HG03460 (cell line): ENCODE results near the gene CAMKMT.

Source experiments
- ATAC-seq: cut with Tn5 transposase; IDR thresholded peaks from one replicate; pipeline ENCODE4 v1.9.1; 2021; ENCODE audit not compliant: unreplicated experiment

CAMKMT gene

GRCh38 chr2:44548221-44549098 lies 186.7 kb downstream of the CAMKMT start:
- ATAC-seq, result no peak

DNA sequence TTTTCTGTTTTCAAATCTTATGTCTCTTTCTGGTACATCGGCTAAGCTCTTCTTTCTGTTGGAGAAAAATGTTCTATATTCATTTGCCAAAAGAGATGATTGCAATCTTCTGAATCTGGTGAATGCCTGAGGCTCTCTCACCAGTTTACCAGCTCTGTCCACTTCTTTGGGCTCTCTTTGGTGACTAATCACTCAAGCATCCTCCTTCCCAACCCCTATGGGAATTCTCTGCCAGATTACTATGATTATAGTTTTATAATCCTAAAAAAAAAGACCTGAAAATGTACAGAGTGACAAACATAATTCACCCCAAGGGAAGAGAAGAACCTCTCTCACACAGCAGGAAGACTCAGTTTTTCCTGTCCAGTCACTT lies 187.3 kb downstream of the CAMKMT start:
- no peak for ATAC-seq

- no peak for ATAC-seq
Observed at GRCh38 chr2:44549856-44550255, 188.1 kb downstream of the CAMKMT start.

- ATAC-seq, result no peak
Observed at GRCh38 chr2:44550561-44550960, 188.8 kb downstream of the CAMKMT start.

- no peak for ATAC-seq
Observed at GRCh38 chr2:44551497-44551896, 189.8 kb downstream of the CAMKMT start.

- ATAC-seq, result no peak
Observed at GRCh38 chr2:44553456-44553855, 191.7 kb downstream of the CAMKMT start.

- no peak for ATAC-seq
Observed at GRCh38 chr2:44555700-44556099, 194.0 kb downstream of the CAMKMT start.

DNA sequence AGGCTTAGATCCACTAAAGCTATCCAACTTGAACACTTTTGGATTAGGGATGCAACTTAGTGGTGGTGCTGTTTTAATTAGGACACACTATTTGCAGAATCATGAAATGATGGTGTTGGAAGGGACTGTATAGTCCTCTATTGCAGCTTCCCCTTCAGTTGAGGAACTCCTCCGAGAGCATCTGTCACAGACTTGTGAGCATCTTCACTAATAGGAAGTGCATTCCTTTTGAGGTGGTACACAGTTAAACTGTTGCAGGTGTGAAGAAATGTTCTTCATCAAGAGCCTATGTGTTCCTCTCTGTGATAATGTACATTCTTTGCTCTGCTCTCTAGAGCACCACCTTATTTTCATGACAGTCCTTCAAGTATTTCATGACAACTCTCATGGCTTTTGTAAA lies 197.4 kb downstream of the CAMKMT start:
- no peak for ATAC-seq

- no peak for ATAC-seq
Observed at GRCh38 chr2:44560352-44560751, 198.6 kb downstream of the CAMKMT start.

DNA sequence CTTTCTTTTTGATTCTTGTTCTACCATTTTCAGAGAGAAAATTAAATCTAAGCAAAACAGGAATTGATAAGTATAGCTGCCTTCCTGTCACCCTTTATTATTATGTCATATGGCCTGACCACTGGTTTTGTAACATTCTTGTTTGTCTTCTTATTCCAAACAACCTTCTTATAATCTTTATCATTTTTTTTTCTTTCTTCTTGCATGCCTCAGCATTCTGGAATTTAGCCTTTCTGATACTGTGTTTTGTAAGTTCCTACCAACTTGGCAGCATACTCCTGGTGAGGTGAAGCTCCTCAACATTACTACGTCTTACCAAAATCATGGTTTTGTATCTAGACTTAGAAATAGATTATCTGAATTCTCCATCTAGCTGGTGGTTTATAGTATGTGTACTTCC lies 199.2 kb downstream of the CAMKMT start:
- no peak for ATAC-seq

DNA sequence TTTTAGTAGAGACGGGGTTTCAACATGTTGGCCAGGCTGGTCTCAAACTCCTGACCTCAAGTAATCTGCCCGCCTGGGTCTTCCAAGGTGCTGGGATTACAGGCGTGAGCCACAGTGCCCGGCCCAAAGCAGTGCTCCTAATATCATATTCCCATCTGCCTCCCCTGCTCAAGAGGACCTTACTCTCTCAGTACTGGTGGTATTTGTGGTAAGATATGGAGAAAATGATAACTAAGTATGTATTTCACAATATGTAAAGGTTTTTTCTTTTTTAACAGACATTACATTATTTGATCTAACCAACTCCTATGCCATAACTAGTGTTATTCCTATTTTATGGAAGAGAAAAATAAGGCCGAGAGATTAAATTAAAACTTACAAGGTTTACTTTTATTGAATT lies 201.0 kb downstream of the CAMKMT start:
- ATAC-seq, result no peak

DNA sequence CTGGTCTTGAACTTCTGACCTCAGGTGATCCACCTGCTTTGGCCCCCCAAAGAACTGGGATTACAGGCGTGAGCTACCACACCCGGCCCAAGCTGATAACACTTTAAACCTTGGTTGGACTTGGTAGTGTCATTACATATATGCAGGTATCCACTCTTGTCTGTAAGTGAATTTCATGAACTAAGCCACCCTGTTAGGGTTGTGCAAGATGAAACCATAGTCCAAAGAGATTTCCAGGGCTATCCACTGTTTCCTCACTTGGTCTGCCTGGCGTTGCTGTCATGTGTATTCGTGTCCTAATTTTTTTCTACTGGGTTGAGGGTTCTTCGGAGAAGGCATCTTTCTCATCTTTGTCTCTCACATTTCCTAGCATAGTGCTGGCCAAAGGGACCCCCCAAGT lies 203.0 kb downstream of the CAMKMT start:
- ATAC-seq, result no peak

DNA sequence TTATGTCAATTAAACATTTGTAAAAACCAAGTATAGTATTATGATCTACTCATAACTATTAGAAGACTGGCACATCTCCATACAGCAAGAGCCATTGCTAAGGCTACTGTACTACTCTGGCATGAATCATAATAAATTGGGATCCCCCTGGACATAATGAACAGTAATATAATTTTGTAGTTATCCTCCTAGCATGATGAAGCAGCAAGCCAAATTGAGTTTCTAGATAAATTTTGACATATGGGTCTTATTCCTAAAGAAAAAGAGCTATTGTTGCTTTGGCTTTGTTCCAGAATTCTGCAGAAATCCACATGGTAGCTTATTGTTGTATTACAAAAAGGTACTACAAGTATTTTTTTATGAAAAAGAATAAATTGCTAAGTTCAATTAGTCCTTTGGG lies 204.3 kb downstream of the CAMKMT start:
- no peak for ATAC-seq

DNA sequence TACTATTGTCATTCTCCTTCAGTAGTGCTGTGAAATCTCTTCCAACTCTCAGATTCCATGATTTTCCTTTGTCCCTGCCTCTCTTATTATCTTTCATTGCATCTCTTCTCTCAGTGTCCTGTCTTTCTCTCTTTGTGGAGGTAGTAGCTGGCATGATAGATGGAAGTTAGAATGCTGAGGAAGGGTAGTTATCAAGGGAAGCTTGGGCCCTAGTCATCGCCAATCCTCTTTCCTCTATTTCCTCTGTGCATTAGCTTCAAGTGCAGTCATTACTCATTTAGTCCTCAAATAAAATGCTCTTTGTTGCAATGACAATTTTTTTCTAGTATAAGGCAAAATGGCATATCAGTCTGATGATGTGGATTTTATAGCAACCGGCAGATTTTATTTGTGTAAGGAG lies 207.7 kb downstream of the CAMKMT start:
- ATAC-seq, result no peak

GRCh38 chr2:44570271-44570670 lies 208.5 kb downstream of the CAMKMT start:
- ATAC-seq, result no peak

DNA sequence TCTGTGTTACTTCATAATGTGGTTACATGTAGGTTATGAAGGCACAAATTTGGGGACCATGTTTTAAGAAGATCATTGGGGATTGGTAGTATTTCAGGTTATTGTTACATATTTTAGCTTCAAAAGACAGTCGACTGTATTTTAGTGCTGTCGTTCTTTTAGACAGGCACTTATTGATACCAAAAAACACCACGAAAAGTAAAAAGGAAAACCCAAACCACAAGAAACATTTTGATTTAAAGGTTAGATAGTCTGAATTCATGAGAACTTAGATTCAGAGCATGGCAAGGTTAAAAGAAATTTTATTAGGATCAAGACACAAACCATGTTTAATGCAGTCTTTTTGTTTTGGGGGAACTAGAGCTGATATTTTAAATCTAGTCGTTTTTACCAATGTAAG lies 209.0 kb downstream of the CAMKMT start:
- no peak for ATAC-seq

- no peak for ATAC-seq
Observed at GRCh38 chr2:44572196-44572900, 210.6 kb downstream of the CAMKMT start.

DNA sequence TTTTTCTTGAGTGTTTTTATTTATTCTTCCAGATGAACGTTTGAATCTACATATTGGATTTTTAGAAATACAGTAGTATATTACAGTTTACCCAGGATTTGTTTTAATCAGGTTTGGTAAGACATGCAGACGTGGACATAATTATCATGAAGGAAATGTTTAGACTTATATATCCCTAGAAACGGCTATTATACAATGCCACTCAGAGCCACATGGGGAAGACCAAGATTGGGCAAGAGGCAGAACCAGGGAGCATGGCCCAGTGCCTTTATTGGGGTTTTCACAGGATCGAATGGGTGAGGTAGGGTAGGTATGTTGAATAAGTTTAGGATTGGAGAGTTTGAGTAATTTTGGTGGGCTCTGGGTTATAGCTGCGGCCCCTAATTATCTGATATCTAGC lies 212.2 kb downstream of the CAMKMT start:
- ATAC-seq, result no peak

GRCh38 chr2:44578471-44579093 lies 216.8 kb downstream of the CAMKMT start:
- peak; percentile 67 for ATAC-seq

DNA sequence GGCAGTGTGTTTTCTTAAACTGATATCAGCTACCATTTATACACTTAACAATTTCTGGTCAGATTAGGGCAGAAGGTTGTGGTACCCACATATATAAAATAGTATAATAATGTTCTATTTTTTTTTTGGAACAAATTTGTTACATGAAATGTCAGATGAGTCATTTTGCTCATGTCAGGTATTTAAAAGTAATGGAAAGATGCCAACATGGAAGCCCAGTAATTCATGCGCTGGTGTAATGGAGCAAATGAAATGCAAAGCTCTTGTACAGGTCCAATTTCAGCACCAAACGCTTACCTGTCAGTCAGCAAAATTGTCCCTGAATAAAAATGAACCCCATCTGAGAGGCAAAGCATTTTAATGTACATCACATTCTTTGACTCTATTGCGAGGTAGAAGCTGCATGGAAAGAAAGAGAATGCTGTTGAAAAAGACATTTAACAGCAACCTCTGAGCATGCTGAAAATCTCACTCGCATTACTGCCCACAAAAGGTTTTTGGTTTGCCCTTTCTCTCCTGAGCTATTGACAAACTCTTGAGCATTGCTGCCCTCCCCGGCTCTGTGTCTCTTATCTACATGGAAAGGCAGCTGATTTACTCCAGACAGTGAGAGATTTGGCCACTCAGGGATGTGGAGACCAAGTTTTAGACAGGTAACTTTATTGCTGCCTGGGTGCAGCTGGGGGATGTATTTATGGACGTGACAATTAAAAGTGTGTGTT lies 217.5 kb downstream of the CAMKMT start:
- ATAC-seq, result no peak

DNA sequence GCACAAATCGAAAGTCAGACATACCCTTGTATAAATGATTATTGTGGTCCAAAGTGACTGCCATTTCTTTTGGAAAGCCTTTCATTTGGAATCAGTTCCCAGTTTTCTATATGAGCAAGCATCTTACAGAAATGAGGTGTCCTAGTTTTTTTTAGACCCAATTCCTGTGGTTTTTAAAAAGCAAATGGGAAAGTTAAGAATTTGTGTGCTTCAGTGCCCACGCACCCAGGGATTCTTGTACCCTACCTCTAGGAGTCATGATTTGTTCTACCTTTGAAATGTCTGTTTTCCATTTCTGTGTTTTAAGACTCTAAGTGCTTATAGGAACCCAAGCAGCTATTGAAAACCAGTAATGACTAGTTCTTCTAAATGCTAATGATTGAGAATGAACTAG lies 218.1 kb downstream of the CAMKMT start:
- ATAC-seq, result no peak
